K562 (cell line): ENCODE measurements around the gene DIAPH1. TPM values are rescaled to one million over a fixed set of nuclear protein-coding genes. Genes with fewer than 3 reads are reported as not detected.

Experiments
- ATF1 ChIP-seq, 2 experiments: fragments of 450-650 bp in 1 of 2; IDR thresholded peaks; 2 replicates each; pipeline ENCODE4 v1.6.1; 2016; ENCODE audit warnings: missing compliant biosample characterization in 1 of 2, missing genetic modification characterization in 1 of 2
- CHD7 ChIP-seq: fragments of 200-600 bp; sonication (generic); IDR thresholded peaks from one replicate; pipeline ENCODE4 v1.6.1; 2012; ENCODE audit warnings: mild to moderate bottlenecking, low read depth, low read length, inconsistent platforms
- GTF3C2 ChIP-seq: IDR thresholded peaks from 3 replicates; pipeline ENCODE4 v1.6.1; 2011; ENCODE audit warnings: borderline replicate concordance, mild to moderate bottlenecking, moderate library complexity; ENCODE audit not compliant: insufficient read length; ENCODE audit errors: extremely low read depth
- KAT7 ChIP-seq: sonication (generic); formaldehyde crosslinking; IDR thresholded peaks from 2 replicates; pipeline ENCODE4 v1.8.0; 2022; ENCODE audit warnings: missing genetic modification reagents, mild to moderate bottlenecking, borderline replicate concordance
- MAZ ChIP-seq, 2 experiments: fragments of 450-650 bp in 1 of 2; sonication (generic) in 1 of 2; formaldehyde crosslinking; IDR thresholded peaks in 1 of 2; conservative IDR thresholded peaks in 1 of 2; 2 replicates each; pipeline versions ENCODE4 v1.4.0 to v1.5.0; 2020; ENCODE audit warnings: mild to moderate bottlenecking in 1 of 2, missing genetic modification reagents in 1 of 2
- POLR3A ChIP-seq: IDR thresholded peaks from 2 replicates; pipeline ENCODE4 v1.6.1; 2011; ENCODE audit warnings: borderline replicate concordance, mild to moderate bottlenecking, moderate library complexity; ENCODE audit not compliant: insufficient read length, insufficient read depth; ENCODE audit errors: extremely low read depth
- TFAP4 ChIP-seq: sonication (generic); formaldehyde crosslinking; IDR thresholded peaks from 2 replicates; pipeline ENCODE4 v1.8.0; 2022; ENCODE audit warnings: missing genetic modification reagents, mild to moderate bottlenecking, moderate library complexity, borderline replicate concordance
- polyA plus RNA-seq, 8 experiments: library from polyadenylated mRNA; depleted of rRNA in 4 of 8; stranded (reverse) in 5 of 8; unstranded in 3 of 8; fragments of >200 nt; fragmentation: Nextera tagmentation in 2 of 8; fragmentation: Illumina TruSeq in 1 of 8; extraction: Ambion mirVana in 2 of 8; extraction: Trizol in 1 of 8; gene quantifications; 2 replicates each; pipeline versions ENCODE4 v1.2.1 to v1.2.3, GENCODE V29; 2011 to 2014; ENCODE audit warnings: inconsistent platforms in 1 of 8, missing spikeins in 1 of 8
- total RNA-seq, 7 experiments: library from RNA; depleted of rRNA in 6 of 7; stranded (reverse); fragments of >200 nt in 6 of 7; fragmentation: Illumina TruSeq in 2 of 7; extraction: Trizol in 2 of 7; gene quantifications; 2 replicates each; pipeline versions ENCODE4 v1.2.1 to v1.2.3, GENCODE V29; 2011 to 2021; ENCODE audit warnings: low replicate concordance in 1 of 7

The DIAPH1 gene
- total and polyA plus RNA-seq, 9 of the 15 experiments (the other 6 are each of a cell fraction or from before 2014, with no cell fraction given): 60.8 to 328 (median 97.8) TPM

- no peak for TF ChIP-seq GTF3C2
- no peak for TF ChIP-seq CHD7
- no peak for TF ChIP-seq POLR3A
- TF ChIP-seq MAZ (CRISPR knock-in tag; conservative IDR thresholded peaks at IDR 0.05 in 1 of 2, IDR thresholded peaks at IDR 0.05 in 1 of 2): peak; percentile 63 to 98; a peak in 3 of 4 replicates
- TF ChIP-seq TFAP4 (CRISPR knock-in tag): peak; percentile 92
- no peak for TF ChIP-seq ATF1 (CRISPR knock-in tag; IDR thresholded peaks at IDR 0.05)
- TF ChIP-seq ATF1 (tag; IDR thresholded peaks at IDR 0.05): peak; percentile 86
- TF ChIP-seq KAT7 (CRISPR knock-in tag): no peak; the same call in 1 of the 2 replicates
These were observed at the start of gene DIAPH1 (continued) for GRCh38 chr5:141618804-141619554.
